Loucy (cell line): ENCODE data around the gene DNAJB6.
A peak's percentile ranks its signal among the peaks of the same experiment; 100 is the strongest.

Experiments
- H2AFZ ChIP-seq: fragments of 200-600 bp; sonication (generic); 2 replicates; pipeline ENCODE4 v1.6.0; 2016; ENCODE audit warnings: antibody characterized with exemption, mild to moderate bottlenecking, low read length, moderate library complexity
- H3F3A ChIP-seq: fragments of 200-600 bp; 2 replicates; pipeline ENCODE4 v1.6.0; 2016; ENCODE audit warnings: antibody characterized with exemption, low read depth, mild to moderate bottlenecking
- H3K27me3 ChIP-seq: fragments of 200-600 bp; sonication (generic); 2 replicates; pipeline ENCODE4 v1.6.1; 2014; ENCODE audit warnings: low read length, mild to moderate bottlenecking; ENCODE audit not compliant: insufficient read depth, poor library complexity, severe bottlenecking
- H3K36me3 ChIP-seq: fragments of 200-600 bp; sonication (generic); 2 replicates; pipeline ENCODE4 v1.6.1; 2016; ENCODE audit warnings: low read length; ENCODE audit not compliant: insufficient read depth
- H3K4me1 ChIP-seq: fragments of 200-600 bp; sonication (generic); 2 replicates; pipeline ENCODE4 v1.5.1; 2014; ENCODE audit warnings: low read length, mild to moderate bottlenecking; ENCODE audit not compliant: insufficient read depth, poor library complexity, severe bottlenecking
- H3K4me2 ChIP-seq: fragments of 200-600 bp; sonication (generic); 2 replicates; pipeline ENCODE4 v1.6.0; 2014; ENCODE audit warnings: antibody characterized with exemption, low read length, low read depth, mild to moderate bottlenecking; ENCODE audit not compliant: poor library complexity, severe bottlenecking
- H3K4me3 ChIP-seq: fragments of 200-600 bp; sonication (generic); 2 replicates; pipeline ENCODE4 v1.5.1; 2014; ENCODE audit warnings: low read length, mild to moderate bottlenecking, mixed read lengths; ENCODE audit not compliant: poor library complexity, severe bottlenecking
- H3K79me2 ChIP-seq: fragments of 200-600 bp; sonication (generic); 2 replicates; pipeline ENCODE4 v1.6.1; 2014; ENCODE audit warnings: low read length; ENCODE audit not compliant: insufficient read depth
- H3K9ac ChIP-seq: fragments of 200-600 bp; sonication (generic); 2 replicates; pipeline ENCODE4 v1.6.0; 2014; ENCODE audit warnings: mild to moderate bottlenecking, low read depth, low read length, moderate library complexity; ENCODE audit not compliant: poor library complexity, severe bottlenecking
- H3K9me2 ChIP-seq: fragments of 200-600 bp; sonication (generic); replicated peaks from 2 replicates; pipeline ENCODE4 v1.6.1; 2016; ENCODE audit warnings: low read depth, low read length, mixed read lengths
- H3K9me3 ChIP-seq: fragments of 200-600 bp; sonication (generic); 2 replicates; pipeline ENCODE4 v1.6.1; 2014; ENCODE audit warnings: mild to moderate bottlenecking, antibody characterized with exemption, low read length, low read depth; ENCODE audit not compliant: insufficient read depth
- H4K20me1 ChIP-seq: fragments of 200-600 bp; sonication (generic); 2 replicates; pipeline ENCODE4 v1.6.0; 2014; ENCODE audit warnings: antibody characterized with exemption, low read length, mild to moderate bottlenecking; ENCODE audit not compliant: insufficient read depth, poor library complexity, severe bottlenecking
- CTCF ChIP-seq: fragments of 200-600 bp; sonication (generic); conservative IDR thresholded peaks from 2 replicates; pipeline ENCODE4 v1.5.1; 2014; ENCODE audit warnings: mild to moderate bottlenecking, antibody characterized with exemption, low read length
- EZH2phosphoT487 ChIP-seq: fragments of 200-600 bp; IDR thresholded peaks from 2 replicates; pipeline ENCODE4 v1.6.1; 2018; ENCODE audit warnings: antibody characterized with exemption, mild to moderate bottlenecking, moderate library complexity, borderline replicate concordance

The DNAJB6 gene

GRCh38 chr7:157313645-157314044 lies 23.2 kb upstream of the DNAJB6 start:
- H3K4me2 ChIP-seq: no peak overlapping the region
- no peaks in the 10 kb centered on the region for H3K36me3 ChIP-seq
- H3K9me2 ChIP-seq: no peaks in the 10 kb centered on the region

GRCh38 chr7:157318015-157318706 lies 18.6 kb upstream of the DNAJB6 start:
- H3K27me3 ChIP-seq: no peaks in the 10 kb centered on the region
- H3K9me3 ChIP-seq: no peaks in the 10 kb centered on the region
- H3K4me3 ChIP-seq: no peak overlapping the region
- no peaks in the 10 kb centered on the region for H3K79me2 ChIP-seq
- H3K4me2 ChIP-seq: no peak overlapping the region
- H2AFZ ChIP-seq: peak overlapping the region; percentile 81
- H3F3A ChIP-seq: no peaks in the 10 kb centered on the region
- no peak for TF ChIP-seq EZH2phosphoT487
- TF ChIP-seq CTCF: no peak
- H3K9me2 ChIP-seq: no peaks in the 10 kb centered on the region
- no peaks in the 10 kb centered on the region for H4K20me1 ChIP-seq
- H3K36me3 ChIP-seq: no peaks in the 10 kb centered on the region
- H3K9ac ChIP-seq: peak overlapping the region; percentile 42
- H3K4me1 ChIP-seq: peaks cover 27% of the 10 kb centered on the region

More at GRCh38 chr7:157313645-157314044, 23.2 kb upstream of the DNAJB6 start:
- Histone ChIP-seq H3F3A (no peaks in the 10 kb centered on the region), H3K79me2 (no peaks in the 10 kb centered on the region), H4K20me1 (no peaks in the 10 kb centered on the region), H3K9ac (no peak overlapping the region), H3K4me3 (no peak overlapping the region), H2AFZ (no peak overlapping the region), H3K9me3 (no peaks in the 10 kb centered on the region), H3K27me3 (no peaks in the 10 kb centered on the region), H3K4me1 (peaks cover 39% of the 10 kb centered on the region)
- no peak for TF ChIP-seq EZH2phosphoT487
- TF ChIP-seq CTCF: no peak

GRCh38 chr7:157320608-157320980 lies 16.2 kb upstream of the DNAJB6 start:
- peak overlapping the region; percentile 72 for H3K9ac ChIP-seq

GRCh38 chr7:157323401-157323800 lies 13.4 kb upstream of the DNAJB6 start:
- no peaks in the 10 kb centered on the region for H3F3A ChIP-seq
- peaks cover 22% of the 10 kb centered on the region for H3K4me1 ChIP-seq
- no peaks in the 10 kb centered on the region for H4K20me1 ChIP-seq
- H3K36me3 ChIP-seq: no peaks in the 10 kb centered on the region
- peak overlapping the region; percentile 27 for H3K9ac ChIP-seq
- H3K9me3 ChIP-seq: no peaks in the 10 kb centered on the region
- H2AFZ ChIP-seq: no peak overlapping the region
- no peaks in the 10 kb centered on the region for H3K27me3 ChIP-seq
- TF ChIP-seq CTCF (no peak), EZH2phosphoT487 (no peak)
- no peak overlapping the region for H3K4me2 ChIP-seq
- H3K4me3 ChIP-seq: no peak overlapping the region
- no peaks in the 10 kb centered on the region for H3K9me2 ChIP-seq
- H3K79me2 ChIP-seq: no peaks in the 10 kb centered on the region

More at GRCh38 chr7:157320608-157320980, 16.2 kb upstream of the DNAJB6 start:
- Histone ChIP-seq H3F3A (no peaks in the 10 kb centered on the region), H3K9me3 (no peaks in the 10 kb centered on the region), H3K4me3 (peak overlapping the region; percentile 65), H3K9me2 (no peaks in the 10 kb centered on the region), H4K20me1 (no peaks in the 10 kb centered on the region), H3K4me1 (peaks cover 26% of the 10 kb centered on the region), H3K79me2 (no peaks in the 10 kb centered on the region), H3K27me3 (no peaks in the 10 kb centered on the region), H3K4me2 (peak overlapping the region; percentile 62), H3K36me3 (no peaks in the 10 kb centered on the region), H2AFZ (no peak overlapping the region)
- no peak for TF ChIP-seq EZH2phosphoT487
